ENCODE results near the gene R3HCC1L. TPM values are rescaled to one million over a fixed set of nuclear protein-coding genes. Genes with fewer than 3 reads are reported as not detected.
"Not testable (repeated sequence)": the region's sequence is repeated elsewhere in the genome, so short reads cannot be mapped to it uniquely, and the experiment has no call there.

The R3HCC1L gene
- polyA plus RNA-seq, 6 donors from 2014 or later: 7.5 to 21.6 (median 14.0) TPM

DNA sequence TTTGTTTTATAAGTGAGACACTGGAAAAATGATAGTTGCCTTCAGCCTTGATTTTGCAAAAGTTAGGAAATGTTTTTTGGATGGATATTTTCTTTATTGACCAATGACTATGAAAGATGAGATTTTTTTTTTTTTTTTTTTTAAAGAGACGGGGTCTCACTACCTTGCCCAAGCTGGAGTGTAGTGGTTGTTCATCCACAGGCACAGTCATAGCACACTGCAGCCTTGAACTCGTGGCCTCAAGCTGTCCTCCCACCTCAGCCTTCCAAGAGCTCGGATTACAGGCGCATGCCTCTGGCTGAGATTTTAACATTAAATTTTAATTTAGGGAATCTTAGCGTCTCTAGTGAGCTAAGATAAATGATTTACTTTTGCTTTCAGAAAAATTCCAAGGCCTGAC lies 67.3 kb downstream of the R3HCC1L start:
- DNase-seq (no peak), ATAC-seq (ENCODE audit: low read depth in 2 of 2) (no peak)
- Mint-ChIP-seq H3K27ac (no peak overlapping the region), H3K27me3 (no peaks in the 10 kb centered on the region), H3K4me1 (peaks cover 6 to 43% (median 16%) of the 10 kb centered on the region in 3 donors), H3K9me3 (no peaks in the 10 kb centered on the region), H3K36me3 (peaks cover 5 to 9% of the 10 kb centered on the region in 2 donors), H3K4me3 (no peak overlapping the region)

DNA sequence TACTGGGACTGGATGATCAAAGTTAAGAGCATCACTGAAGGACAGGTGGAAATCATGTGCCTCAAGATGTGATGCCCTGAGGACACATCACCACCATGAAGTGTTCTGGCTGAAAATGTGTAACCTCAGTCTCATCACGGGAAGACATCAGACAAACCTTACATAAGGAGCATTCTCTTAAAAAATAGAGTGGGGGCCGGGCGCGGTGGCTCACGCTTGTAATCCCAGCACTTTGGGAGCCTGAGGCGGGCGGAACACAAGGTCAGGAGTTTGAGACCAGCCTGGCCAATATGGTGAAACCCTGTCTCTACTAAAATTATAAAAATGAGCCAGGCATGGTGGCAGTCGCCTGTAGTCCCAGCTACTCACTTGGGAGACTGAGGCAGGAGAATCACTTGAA lies 67.9 kb downstream of the R3HCC1L start:
- peaks cover 3 to 5% of the 10 kb centered on the region in 2 donors for H3K36me3 Mint-ChIP-seq
- peaks cover 5 to 38% (median 10%) of the 10 kb centered on the region in 3 donors for H3K4me1 Mint-ChIP-seq
- H3K27ac Mint-ChIP-seq: peak overlapping the region in 2 of 6 donors; percentile 47 to 66
- no peaks in the 10 kb centered on the region for H3K27me3 Mint-ChIP-seq
- ATAC-seq (ENCODE audit: low read depth in 2 of 2) (no peak), DNase-seq (no peak)
- no peaks in the 10 kb centered on the region for H3K9me3 Mint-ChIP-seq
- H3K4me3 Mint-ChIP-seq: no peak overlapping the region

DNA sequence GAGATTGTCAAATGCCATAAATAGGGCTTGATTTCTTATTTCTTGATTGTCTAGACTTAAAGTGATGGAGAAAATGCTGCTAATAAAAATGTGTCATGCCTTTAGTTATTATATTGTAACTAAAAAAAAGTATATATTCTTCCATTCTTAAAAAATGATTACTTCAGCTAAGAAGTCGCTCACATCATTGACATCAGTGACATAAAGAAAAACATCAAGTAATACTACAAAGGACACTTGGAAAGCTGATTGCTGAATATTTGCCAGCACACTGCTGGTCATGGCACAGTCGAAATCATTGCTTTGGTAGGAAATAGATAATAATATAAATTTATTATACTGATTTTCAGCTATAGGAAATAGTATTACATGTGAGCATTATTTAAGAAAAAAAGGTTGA lies 70.9 kb downstream of the R3HCC1L start:
- H3K9me3 Mint-ChIP-seq: no peaks in the 10 kb centered on the region
- no peaks in the 10 kb centered on the region for H3K27me3 Mint-ChIP-seq
- H3K4me1 Mint-ChIP-seq: peaks cover 0 to 30% (median 3%) of the 10 kb centered on the region in 3 donors
- H3K4me3 Mint-ChIP-seq: no peak overlapping the region
- peaks cover 19 to 26% of the 10 kb centered on the region in 2 donors for H3K36me3 Mint-ChIP-seq
- DNase-seq (no peak), ATAC-seq (ENCODE audit: low read depth in 2 of 2) (no peak)
- H3K27ac Mint-ChIP-seq: no peak overlapping the region

DNA sequence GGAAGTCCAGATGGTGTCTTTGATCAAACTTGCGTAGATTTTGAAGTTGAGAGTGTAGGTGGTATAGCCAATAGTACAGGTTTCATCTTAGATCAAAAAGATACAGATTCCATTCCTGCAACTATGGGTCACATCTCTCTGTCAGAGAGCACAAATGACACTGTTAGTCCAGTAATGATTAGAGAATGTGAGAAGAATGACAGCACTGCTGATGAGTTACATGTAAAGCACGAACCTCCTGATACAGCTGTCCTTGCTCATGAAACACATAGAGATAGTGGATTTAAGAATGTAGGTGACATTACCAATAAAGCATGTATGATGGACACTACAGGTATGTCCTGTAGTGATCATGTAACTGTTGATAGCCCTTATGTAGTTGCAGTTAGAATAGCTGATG lies 74.5 kb downstream of the R3HCC1L start:
- Mint-ChIP-seq H3K9me3 (no peaks in the 10 kb centered on the region), H3K27ac (no peak overlapping the region), H3K4me3 (no peak overlapping the region), H3K36me3 (peaks cover 19 to 28% of the 10 kb centered on the region in 2 donors), H3K27me3 (no peaks in the 10 kb centered on the region), H3K4me1 (peaks cover 15 to 32% (median 19%) of the 10 kb centered on the region in 3 donors)
- DNase-seq (no peak), ATAC-seq (ENCODE audit: low read depth in 2 of 2) (no peak)

DNA sequence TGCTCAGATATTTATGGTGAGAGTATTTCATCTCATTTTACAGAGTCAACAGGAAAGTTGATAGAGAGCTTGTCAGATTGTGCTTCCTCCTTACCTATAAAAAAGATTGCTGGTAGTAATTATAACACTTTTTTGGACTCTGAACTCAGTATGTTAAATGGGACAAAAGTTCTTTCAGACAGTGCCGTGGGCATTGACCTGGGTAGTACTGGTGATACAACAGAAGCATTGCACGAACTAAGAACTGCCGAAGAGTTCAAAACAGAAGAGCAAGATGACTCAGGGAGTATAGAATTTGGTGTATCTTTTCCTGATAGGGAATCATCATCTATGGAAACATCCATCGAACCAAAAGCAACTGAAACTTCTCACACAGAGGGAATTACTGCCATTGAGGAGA lies 75.0 kb downstream of the R3HCC1L start:
- Mint-ChIP-seq H3K4me1 (peaks cover 15 to 32% (median 19%) of the 10 kb centered on the region in 3 donors), H3K4me3 (no peak overlapping the region), H3K27me3 (no peaks in the 10 kb centered on the region), H3K9me3 (no peaks in the 10 kb centered on the region), H3K27ac (peak overlapping the region in 1 of 6 donors; percentile 44), H3K36me3 (peaks cover 19 to 28% of the 10 kb centered on the region in 2 donors)
- ATAC-seq (ENCODE audit: low read depth in 2 of 2) (no peak), DNase-seq (no peak)

DNA sequence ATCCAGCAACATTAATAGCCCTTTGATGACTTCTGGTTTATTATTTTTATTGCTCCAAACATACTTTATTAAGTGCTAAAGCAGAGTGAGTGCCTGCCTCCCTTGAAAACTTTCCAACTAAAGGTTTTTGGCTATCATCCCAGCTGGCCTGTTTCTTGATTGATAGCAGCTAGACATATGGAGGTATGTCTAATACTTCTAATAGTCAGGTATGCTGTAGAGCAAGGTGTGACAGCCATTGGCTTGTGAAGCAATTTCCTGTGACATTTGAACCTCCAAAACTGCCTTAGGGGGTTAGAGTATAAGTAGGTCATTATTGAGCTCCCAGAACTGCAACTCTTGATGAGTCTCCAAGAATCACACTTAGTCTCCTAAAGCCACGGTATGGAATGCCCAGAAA lies 77.7 kb downstream of the R3HCC1L start:
- no peak for DNase-seq
- Mint-ChIP-seq H3K9me3 (no peaks in the 10 kb centered on the region), H3K27me3 (no peaks in the 10 kb centered on the region), H3K27ac (peak overlapping the region in 1 of 6 donors; percentile 18), H3K36me3 (peaks cover 26 to 28% of the 10 kb centered on the region in 2 donors), H3K4me1 (peaks cover 19 to 39% (median 21%) of the 10 kb centered on the region in 3 donors), H3K4me3 (peak overlapping the region in 1 of 8 donors; percentile 61)
- no peak for ATAC-seq (ENCODE audit: low read depth in 2 of 2)

DNA sequence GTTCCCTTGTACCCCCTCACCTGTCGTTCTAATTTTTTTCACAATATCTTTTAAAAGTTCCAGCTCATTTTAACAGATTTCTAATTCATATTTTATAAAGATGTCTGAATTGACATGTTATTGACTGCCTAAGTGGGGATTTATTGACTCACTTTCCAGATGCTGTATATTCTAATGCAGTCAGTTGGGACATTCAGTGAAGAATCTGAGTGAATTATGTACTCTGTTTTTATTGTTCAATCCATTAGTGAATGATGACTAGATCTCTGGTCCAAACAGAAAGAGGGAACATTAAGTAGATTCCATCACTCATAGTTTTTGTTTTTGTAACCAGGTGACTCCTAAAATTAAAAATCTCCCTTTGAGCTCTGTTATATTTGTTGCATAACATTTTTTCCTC lies 79.3 kb downstream of the R3HCC1L start:
- peaks cover 31 to 49% (median 34%) of the 10 kb centered on the region in 3 donors for H3K4me1 Mint-ChIP-seq
- H3K9me3 Mint-ChIP-seq: peaks cover 0 to 7% (median 5%) of the 10 kb centered on the region in 7 donors
- no peaks in the 10 kb centered on the region for H3K27me3 Mint-ChIP-seq
- peaks cover 17 to 18% of the 10 kb centered on the region in 2 donors for H3K36me3 Mint-ChIP-seq
- DNase-seq (no peak), ATAC-seq (ENCODE audit: low read depth in 2 of 2) (no peak)
- H3K27ac Mint-ChIP-seq: peak overlapping the region in 3 of 6 donors; percentile 25 to 71 (median 43)
- no peak overlapping the region for H3K4me3 Mint-ChIP-seq

DNA sequence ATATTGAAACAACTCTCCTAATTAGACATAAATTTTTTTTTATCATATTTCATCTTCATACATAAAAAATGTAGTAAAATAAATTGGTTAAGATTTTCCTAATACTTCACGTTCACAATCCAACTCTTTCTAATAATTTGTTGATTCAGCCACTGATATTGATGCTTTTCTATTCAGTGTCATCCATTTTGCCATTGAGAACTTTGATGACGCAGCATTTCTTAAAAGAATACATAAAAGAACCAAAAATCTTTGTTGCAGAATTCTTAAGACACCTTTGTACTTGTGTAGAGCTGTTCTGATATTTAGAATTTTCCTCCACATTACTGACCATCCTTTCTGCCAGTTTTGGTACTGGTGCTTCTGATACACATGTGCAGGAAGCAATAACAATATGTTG lies 80.9 kb downstream of the R3HCC1L start:
- H3K4me1 Mint-ChIP-seq: peaks cover 34 to 49% (median 37%) of the 10 kb centered on the region in 3 donors
- ATAC-seq (ENCODE audit: low read depth in 2 of 2) (no peak), DNase-seq (no peak)
- H3K27me3 Mint-ChIP-seq: no peaks in the 10 kb centered on the region
- H3K4me3 Mint-ChIP-seq: no peak overlapping the region
- peaks cover 7 to 22% (median 19%) of the 10 kb centered on the region in 7 donors for H3K9me3 Mint-ChIP-seq
- peak overlapping the region in 2 of 6 donors; percentile 4 to 25 for H3K27ac Mint-ChIP-seq
- peaks cover 18 to 21% of the 10 kb centered on the region in 2 donors for H3K36me3 Mint-ChIP-seq

DNA sequence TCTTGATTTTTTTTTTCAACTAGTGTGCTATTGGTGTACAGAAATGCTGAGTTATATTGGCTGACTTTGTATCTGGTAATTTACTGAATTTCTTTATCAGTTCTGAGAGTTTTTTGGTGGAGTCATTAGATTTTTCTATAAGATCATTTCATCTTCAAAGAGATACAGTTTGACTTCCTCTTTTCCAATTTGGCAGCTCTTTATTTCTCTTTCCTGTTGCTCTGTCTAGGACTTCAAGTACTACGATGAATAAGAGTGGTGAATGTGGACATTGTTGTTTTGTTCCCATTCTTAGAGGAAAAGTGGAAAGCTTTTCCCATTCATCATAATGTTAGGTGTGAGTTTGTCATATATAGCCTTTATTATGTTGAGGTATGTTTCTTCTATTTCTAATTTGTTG lies 83.3 kb downstream of the R3HCC1L start:
- no peak for ATAC-seq (ENCODE audit: low read depth in 2 of 2)
- H3K9me3 Mint-ChIP-seq: peaks cover 7 to 22% (median 19%) of the 10 kb centered on the region in 7 donors
- no peak overlapping the region for H3K4me3 Mint-ChIP-seq
- no peaks in the 10 kb centered on the region for H3K27me3 Mint-ChIP-seq
- H3K36me3 Mint-ChIP-seq: peaks cover 12 to 21% of the 10 kb centered on the region in 2 donors
- DNase-seq: peak; percentile 1
- H3K27ac Mint-ChIP-seq: peak overlapping the region in 5 of 6 donors; percentile 20 to 80 (median 42)
- peaks cover 21 to 33% (median 22%) of the 10 kb centered on the region in 3 donors for H3K4me1 Mint-ChIP-seq

DNA sequence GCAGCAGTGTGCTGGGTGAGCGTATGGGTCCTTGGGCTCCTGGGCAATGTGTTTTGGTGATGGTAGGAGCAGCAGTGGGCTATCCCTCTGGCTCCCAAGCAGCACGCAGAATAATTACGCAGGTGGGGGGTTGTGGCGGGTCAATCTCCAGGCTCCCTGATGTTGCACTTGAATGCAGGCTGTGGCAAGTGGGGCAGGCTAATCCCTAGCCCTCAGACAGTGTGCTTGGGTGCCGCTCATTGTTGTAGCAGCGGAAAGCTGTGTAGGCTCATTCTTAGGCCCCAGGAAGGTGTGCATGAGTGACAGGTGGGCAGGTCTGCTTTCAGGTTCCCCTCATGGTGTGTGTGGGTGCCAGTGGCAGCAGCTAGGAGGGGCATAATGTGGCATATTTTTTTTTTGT lies 89.4 kb downstream of the R3HCC1L start:
- peaks cover 18 to 26% of the 10 kb centered on the region in 2 donors for H3K36me3 Mint-ChIP-seq
- H3K4me3 Mint-ChIP-seq: no peak overlapping the region
- H3K27me3 Mint-ChIP-seq: no peaks in the 10 kb centered on the region
- peaks cover 7 to 24% (median 17%) of the 10 kb centered on the region in 7 donors for H3K9me3 Mint-ChIP-seq
- ATAC-seq (ENCODE audit: low read depth in 2 of 2) (no peak), DNase-seq (no peak)
- H3K4me1 Mint-ChIP-seq: peaks cover 16 to 21% (median 19%) of the 10 kb centered on the region in 3 donors
- H3K27ac Mint-ChIP-seq: peak overlapping the region in 3 of 6 donors; percentile 42 to 86 (median 86)

DNA sequence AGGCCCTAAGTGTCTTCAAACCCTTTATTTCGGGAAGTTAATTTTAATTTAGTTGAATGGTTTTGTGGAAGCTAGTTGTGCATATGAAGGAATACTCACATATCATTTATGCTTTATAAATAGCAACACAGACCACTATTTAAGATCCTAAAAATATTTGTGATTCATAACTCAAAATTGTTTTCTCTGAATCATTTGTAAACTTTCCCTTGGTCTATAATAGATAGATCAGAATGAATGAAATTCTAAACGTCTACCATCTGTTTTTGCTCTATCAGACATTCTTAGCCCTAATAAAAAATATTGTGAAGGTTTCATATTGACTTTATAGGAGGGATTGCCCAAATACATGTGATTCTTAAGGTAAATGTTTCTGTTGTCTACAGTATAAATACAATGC lies 90.1 kb downstream of the R3HCC1L start:
- Mint-ChIP-seq H3K4me3 (no peak overlapping the region), H3K27me3 (no peaks in the 10 kb centered on the region), H3K4me1 (peaks cover 18 to 27% (median 22%) of the 10 kb centered on the region in 3 donors), H3K27ac (no peak overlapping the region), H3K9me3 (peaks cover 1 to 17% (median 11%) of the 10 kb centered on the region in 7 donors), H3K36me3 (peaks cover 11 to 19% of the 10 kb centered on the region in 2 donors)
- ATAC-seq (ENCODE audit: low read depth in 2 of 2) (no peak), DNase-seq (no peak)

DNA sequence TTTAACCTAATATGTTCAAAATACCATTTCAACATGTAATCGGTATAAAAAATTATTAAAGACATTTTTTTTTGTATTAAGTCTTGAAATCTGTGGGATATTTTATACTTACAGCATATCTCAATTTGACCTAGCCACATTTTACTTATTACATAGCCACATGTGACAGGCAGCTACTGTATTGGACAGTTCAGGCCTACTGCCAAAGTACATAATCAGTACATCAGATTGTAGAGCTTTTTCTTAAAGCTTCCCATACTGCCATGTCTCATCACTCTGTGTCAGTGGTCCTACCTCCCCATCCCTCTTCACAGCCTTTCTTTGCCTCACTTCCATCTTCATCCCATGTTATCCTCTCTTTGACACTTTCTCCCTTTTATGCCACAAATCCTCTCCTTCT lies 90.5 kb downstream of the R3HCC1L start:
- Mint-ChIP-seq H3K27ac (peak overlapping the region in 4 of 6 donors; percentile 1 to 87 (median 34)), H3K36me3 (peaks cover 6 to 15% of the 10 kb centered on the region in 2 donors)
- no peak for ATAC-seq (ENCODE audit: low read depth in 2 of 2)

DNA sequence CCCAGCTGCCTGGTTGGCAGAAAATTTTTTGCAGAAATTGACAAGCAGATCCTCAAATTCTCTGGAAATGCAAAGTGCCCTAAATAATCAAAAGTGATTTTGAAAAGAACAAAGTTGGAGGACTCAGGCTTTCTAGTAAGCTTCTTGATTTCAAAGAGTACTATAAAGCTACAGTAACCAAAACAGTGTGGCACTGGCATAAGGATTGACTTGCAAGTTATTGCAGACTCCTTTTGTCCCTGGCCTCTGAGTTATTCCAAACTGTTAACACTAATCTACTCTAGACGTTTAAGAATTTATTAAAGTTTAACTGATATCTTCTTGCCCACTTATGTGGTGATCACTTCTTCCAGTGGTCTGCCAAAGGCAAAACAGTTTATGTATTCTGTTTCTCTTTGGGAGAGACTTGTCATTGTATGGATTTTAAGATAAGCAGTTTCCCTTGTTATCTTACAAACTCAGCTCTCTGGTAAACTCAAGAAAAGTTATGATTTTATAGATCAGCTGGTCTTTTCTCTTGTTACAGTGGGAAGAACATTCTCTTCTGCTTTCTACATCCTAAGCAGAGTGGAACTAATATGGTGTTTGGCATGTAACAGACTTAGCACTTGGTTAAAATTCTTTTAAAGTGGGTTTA lies 92.2 kb downstream of the R3HCC1L start:
- peaks cover 11 to 14% of the 10 kb centered on the region in 2 donors for H3K36me3 Mint-ChIP-seq

More for the DNA sequence above, 90.5 kb downstream of the R3HCC1L start:
- H3K27me3 Mint-ChIP-seq: no peaks in the 10 kb centered on the region
- H3K9me3 Mint-ChIP-seq: peaks cover 0 to 13% (median 6%) of the 10 kb centered on the region in 7 donors
- no peak for DNase-seq
- peaks cover 18 to 29% (median 25%) of the 10 kb centered on the region in 3 donors for H3K4me1 Mint-ChIP-seq
- H3K4me3 Mint-ChIP-seq: no peak overlapping the region

DNA sequence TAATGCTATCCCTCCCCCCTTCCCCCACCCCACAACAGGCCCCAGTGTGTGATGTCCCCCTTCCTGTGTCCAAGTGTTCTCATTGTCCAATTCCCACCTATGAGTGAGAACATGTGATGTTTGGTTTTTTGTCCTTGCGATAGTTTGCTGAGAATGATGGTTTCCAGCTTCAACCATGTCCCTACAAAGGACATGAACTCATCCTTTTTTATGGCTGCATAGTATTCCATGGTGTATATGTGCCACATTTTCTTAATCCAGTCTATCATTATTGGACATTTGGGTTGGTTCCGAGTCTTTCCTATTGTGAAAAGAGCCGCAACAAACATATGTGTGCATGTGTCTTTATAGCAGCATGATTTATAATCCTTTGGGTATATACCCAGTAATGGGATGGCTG lies 93.3 kb downstream of the R3HCC1L start:
- not testable (repeated sequence) for H3K9me3 Mint-ChIP-seq; H3K27ac Mint-ChIP-seq; DNase-seq; H3K27me3 Mint-ChIP-seq; ATAC-seq (ENCODE audit: low read depth in 2 of 2); H3K4me3 Mint-ChIP-seq
- Mint-ChIP-seq H3K4me1 (peaks cover 21 to 29% (median 29%) of the 10 kb centered on the region in 3 donors), H3K36me3 (peaks cover 12 to 14% of the 10 kb centered on the region in 2 donors)

More for the DNA sequence above, 92.2 kb downstream of the R3HCC1L start:
- ATAC-seq (ENCODE audit: low read depth in 2 of 2) (no peak), DNase-seq (no peak)
- Mint-ChIP-seq H3K4me3 (no peak overlapping the region), H3K27me3 (no peaks in the 10 kb centered on the region), H3K27ac (no peak overlapping the region), H3K4me1 (peaks cover 18 to 29% (median 29%) of the 10 kb centered on the region in 3 donors), H3K9me3 (peaks cover 0 to 10% (median 4%) of the 10 kb centered on the region in 7 donors)
